HG02870 (cell line): ENCODE results near the gene RBMS1.

Source experiments
- ATAC-seq: cut with Tn5 transposase; IDR thresholded peaks from one replicate; pipeline ENCODE4 v1.9.1; 2021; ENCODE audit warnings: mild to moderate bottlenecking, moderate library complexity; ENCODE audit not compliant: unreplicated experiment

RBMS1 gene

DNA sequence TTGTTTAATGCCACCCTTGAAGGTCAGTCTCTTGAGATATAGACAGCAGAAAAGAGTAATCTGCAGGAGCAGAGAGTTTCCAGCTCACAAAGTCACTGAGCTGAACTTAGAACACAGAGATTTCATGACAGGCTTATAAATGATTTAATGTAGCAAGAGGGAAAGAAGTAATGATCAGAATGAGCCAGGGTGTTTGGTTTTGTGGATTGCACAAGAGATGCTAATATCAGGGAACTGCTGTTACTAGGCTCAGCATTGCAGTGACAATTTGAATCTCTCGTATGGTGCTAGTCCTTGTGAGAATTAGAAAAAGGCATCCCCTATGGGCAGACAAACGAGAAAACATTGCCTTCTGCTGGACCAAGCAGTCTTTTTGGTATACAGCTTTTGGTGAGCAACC, 231.9 kb downstream of the RBMS1 start:
- ATAC-seq = no peak

DNA sequence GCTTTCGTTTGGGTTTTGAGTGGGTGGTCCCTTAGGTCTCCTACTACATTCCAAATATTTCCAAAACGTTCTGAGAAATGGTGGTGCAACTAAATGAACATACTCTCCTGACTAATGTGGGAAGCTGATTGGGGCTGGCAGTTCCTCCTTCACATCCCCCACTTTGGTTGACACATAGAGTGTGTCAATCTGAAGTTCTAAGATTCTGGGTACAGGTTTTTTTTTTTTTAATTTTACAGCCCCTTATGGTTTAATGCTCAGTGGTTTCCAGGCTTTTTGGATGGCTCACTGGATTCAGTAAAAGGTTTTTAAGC, 235.2 kb downstream of the RBMS1 start:
- ATAC-seq = no peak

DNA sequence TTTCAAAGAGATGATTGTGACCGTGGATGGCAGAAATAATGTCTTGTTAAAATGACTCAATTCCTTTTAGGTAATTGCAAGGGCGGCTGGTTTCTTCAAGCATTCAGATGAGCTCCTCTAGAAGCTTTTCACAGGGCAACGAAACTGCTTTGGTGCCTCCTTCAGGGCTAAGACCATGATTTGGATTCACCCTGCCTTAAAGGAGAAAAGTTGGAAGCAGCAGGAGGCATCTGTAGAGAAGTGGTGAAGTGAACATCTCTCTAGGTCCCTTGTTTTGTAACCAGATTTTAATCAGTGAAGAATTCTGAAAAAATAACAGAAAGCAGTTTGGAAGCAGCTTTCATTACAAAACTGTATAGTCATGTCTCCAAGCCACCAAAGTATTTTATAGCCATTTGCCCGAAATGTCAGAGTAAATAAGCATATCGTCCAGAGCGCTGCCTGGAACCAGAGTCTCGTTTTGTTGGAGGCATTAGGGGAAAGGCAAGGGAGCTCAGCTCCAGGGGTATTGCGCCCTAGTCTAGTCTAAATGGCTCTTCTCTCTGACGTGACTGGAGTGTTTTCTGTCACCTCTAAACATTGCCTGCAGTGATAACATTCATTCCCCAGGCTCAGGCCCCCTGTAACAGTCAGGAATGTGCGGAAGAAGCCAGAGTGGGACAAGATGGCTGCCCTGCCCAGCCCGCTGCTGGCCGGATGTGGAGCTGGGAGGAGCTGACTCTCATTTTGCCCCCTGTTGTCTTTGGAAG, 235.7 kb downstream of the RBMS1 start:
- no peak for ATAC-seq

DNA sequence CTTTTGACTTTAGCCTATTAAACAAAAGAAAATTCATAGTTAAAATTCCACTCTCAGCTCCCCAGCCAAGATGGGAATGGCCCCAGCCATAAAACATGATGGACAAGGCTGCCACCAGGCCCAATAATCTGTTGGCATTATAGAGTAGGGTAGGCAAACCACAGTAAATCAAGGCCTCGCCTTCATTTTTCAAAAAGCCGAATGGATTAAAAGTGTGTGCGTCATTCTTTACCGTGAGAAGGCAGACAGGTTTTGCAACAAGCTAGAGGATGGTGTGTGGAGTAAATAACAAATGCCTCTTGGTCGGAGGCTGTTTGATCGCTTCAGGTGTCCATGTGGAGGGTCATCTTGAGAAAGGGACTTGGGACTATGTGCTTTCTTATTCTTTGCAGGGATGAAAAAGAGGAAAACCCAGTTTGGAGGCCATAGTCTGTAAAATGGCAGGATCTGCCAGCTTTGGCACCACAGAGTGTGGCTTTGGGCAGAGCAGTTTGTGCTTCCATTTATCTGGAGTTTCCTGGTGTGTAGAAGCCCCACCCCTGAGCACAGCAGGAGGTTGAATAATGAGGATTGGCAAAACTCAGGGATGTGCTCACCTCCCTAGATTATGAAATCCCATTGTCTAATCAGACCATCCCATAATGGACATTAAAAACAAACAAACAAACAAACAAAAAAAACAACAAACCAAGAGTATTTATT, 236.4 kb downstream of the RBMS1 start:
- no peak for ATAC-seq

- no peak for ATAC-seq
Observed at GRCh38 chr2:160256507-160256906, 237.1 kb downstream of the RBMS1 start.

DNA sequence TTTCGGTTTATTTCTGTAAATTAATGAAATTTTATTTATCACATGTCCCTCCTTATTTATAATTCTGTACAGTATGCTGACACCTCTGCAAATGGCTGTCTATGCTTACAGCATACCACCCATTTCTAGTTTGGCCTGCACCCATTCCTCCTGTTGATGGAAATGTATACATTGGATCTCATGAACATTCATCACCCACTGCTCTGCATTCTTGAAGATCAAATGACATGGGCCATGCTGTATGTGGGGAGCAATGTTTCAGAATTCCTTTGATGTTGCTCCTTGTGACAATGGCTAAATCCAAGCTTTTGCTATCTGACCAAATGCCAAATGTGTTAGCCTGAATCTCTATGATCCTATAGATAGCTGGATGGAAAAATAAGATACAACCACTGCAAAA, 238.2 kb downstream of the RBMS1 start:
- ATAC-seq = no peak

DNA sequence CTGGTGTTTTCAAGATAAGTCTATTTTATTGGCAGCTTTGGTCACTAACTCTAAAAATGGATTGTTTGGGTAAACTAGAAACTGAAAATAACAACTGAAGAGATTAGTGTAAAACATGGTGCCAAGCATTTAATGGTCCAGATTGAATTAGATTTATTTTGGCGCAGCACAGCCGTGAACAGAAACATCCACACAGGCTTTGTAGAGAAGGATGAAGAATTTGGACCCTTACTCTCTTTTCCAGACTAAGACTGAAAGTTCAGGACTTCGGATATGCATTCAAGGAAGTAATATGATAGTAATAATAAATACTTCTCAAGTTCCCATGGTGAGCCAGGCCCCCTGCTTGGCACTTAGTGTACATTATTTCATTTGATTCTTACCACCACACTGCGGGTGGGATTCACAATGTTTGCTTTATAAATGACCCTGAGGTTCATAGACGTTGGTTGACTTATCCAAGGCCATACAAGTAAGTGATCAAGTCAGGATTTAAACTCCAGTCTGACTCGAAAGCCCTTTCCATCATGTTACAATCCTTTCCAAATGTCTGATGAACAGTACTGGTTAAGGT, 239.3 kb downstream of the RBMS1 start:
- ATAC-seq = no peak

- ATAC-seq = no peak
Observed at GRCh38 chr2:160253440-160254188, 240.0 kb downstream of the RBMS1 start.

DNA sequence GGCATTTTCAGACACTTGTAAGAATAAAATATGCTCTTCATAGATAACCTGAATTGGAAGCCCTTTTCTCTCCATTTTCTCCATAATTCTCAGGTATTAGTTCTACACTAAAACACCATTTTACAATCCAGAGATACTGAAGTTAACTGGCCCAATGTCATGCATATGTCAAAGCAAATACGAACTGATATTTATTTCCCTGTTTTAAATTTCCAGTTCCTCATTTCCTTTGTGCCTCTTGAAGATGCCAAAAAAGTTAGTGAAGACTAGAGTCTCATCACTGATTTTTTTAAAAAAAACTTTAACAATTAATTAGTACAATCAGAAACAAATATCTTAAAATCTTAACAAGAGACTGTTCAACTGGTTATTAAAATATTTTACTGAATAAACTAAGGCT, 240.7 kb downstream of the RBMS1 start:
- ATAC-seq = no peak

DNA sequence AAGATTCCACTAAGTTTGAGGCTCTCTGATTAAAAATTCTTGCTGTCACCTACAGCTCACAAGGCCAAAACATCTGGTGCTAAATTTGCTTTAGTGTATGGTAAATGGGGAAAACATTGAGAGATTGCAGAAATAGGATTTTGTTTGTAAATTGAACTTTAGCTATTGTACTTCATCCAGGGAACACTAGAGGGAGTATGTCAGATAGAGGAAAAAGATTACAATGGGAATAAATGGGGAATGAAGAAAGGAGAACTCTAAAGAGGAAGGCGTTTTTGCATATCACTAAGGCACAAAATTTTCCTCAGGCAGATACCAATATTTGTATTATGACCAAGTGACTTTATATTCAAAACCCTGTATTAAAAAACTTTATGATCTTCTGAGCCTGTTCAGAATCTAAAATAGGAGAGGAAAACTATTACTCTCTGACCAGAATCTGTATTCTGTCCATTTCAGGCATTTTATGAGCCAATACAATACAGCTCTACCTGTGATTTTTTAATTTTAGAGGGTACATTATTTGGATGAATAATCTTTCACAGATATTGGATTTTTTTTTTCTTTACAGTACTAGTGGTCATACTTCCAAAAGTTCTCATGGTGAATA, 241.2 kb downstream of the RBMS1 start:
- no peak for ATAC-seq

- no peak for ATAC-seq
Observed at GRCh38 chr2:160251569-160251968, 242.0 kb downstream of the RBMS1 start.

DNA sequence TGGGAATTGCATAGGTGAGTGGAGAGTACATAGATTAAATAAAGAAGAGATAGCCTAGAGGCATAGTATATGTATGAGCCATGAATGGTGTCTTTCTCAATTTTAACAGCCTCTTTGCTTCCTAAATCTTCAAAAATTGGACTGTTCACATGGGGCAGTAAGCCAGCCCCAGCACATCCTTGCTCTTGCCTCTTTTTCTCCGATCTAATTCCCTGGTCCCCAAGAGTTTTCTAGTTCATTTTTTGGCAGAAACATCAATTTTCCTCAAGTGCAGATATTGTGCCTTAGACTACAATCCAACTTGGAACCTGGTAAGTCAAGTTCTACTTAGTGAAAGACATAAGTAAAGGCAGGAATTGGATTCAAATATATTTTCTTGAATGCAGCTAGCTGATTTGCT, 243.7 kb downstream of the RBMS1 start:
- ATAC-seq = no peak

DNA sequence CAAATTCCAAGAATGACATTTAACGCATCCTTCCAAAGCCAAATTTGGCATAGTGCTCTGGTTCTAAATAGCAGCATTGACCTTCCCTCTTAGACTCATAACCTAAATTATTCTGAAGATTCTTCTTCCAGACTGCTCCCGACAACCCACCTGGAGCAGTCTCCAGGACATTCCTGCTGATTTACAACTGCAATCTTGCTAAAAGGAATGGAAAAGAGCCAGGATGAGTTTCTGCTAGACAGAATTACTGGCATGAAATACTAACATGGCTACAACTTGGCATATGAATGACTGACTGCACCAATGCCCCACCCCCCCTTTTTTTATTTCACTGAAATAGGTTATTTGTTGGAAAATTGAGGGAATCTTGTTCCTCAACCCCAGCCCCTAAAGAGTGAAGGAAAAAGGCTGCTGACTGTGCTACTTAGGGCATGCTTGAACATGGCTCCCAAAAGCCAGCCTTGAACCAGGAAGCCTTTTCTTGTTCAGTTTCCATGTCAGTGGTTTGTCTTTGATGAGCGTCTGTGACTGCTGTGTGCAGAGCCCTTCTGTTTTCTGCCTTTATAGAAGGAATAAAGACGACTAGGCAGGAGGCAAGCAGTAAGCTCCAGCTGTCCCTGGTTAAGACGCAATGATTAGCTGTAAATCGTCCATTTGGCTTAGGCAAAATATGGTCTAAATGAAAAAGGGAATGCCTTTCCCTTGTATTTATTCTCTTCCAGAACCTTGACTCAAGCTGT, 246.1 kb downstream of the RBMS1 start:
- ATAC-seq = no peak

DNA sequence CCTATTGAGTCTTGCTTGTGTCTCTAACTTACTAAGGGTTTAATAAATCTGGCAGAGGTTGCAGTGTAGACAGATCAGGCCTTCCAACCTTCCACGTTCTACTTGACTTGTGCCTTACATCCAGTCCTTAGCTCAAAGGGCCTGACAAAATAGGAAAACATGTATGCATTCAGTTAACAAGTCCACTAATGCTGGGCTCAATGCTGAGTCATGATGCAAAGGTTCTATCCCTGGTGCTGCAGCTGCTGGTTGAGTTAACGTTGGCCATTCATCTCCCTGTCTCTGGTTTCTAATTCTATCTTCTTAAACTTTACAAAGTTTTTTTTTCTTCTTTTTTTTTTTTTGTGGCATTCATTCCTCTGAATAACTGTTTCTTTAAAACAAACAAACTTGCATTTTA, 247.3 kb downstream of the RBMS1 start:
- ATAC-seq = no peak

GRCh38 chr2:160245614-160246155, 247.9 kb downstream of the RBMS1 start:
- ATAC-seq = no peak

DNA sequence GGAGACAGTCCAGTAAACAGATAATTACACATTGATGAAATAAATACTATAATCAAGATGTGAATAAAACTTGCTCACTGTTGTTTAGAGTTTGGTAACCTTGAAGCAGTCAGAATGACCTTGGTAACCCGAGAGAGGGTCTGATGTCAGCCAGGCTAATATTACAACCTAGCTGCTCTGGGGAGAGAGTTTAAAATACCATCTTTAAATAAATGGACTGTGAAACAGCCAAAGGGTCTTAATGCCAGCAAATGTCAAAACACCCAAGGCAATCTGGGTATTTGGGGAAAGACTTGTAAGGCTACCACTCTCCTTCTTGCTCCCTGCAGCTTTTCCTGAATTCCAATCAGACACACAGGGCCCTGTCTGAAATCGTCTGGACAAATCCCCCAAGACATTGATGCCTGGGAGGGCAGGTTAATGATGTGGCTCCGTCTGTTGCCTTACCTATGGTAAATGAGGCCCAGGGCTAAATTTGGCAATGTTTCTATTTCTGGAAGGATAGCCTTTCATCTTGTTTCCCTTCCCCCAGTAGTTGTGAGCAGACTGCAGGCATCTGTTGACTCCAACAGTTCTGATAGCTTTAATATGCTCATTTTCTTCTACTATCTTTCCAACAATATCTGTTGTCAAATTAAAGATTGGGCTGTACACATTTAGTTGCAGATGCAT, 250.6 kb downstream of the RBMS1 start:
- no peak for ATAC-seq

DNA sequence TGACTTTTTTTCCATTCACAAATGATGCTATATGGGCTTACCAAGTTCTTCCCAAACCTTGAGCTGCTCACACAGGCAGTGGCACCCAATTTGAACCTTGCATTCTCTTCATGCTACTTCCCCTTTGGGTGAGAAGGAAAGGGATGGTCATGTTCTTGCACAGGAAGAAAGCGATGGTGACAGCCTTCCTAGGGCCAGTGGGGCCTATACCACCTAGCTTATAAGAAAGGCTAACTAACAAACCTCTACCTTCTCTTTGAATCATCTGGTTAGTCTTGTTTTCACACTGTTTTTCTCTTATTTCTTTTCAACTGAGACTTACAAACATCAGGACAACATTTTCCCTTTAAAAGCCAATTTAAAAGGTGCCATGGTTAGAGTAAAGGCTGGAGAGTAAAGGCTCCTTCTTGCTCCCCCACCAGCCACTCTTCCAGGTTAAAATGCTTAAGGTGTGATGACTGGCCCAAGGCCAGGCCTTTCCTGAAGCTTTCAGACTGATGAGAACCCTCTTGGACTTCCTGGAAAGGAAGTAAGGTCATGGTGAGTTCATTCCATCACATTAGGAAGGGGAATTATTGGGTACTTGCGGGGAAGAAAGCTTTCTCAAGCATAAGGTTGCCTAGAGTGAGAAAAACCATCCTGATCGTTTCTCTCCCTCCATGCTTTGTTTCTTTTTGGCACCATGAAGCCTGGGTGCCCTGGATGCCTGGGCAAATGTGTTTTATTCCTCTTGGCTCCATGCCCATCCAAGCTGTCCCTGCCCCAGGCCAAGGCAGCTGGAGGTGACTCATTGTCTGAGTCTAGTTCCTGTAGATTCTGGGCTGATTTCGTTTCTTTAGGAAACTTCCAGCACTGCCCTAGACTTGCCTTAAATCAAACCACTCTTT, 252.1 kb downstream of the RBMS1 start:
- no peak for ATAC-seq

DNA sequence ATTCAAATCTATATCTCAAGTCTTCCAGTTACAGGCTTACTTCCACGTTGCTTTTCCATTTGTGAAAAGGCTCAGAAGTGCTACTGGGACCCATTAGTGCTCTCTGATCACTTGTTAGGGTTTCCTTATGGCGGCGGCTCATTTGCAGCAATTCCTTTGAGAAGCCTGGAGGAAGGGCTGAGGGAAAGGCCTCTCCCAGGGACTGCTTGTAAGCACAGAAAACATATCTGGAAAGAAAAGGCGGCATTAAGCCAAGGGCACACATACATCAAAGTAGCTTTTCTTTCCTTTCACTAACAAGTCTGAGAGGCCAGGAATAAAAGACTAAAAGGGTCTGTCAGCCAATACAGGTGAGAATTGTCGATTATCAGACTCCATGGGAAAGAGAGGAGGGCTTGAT, 254.2 kb downstream of the RBMS1 start:
- ATAC-seq = no peak

DNA sequence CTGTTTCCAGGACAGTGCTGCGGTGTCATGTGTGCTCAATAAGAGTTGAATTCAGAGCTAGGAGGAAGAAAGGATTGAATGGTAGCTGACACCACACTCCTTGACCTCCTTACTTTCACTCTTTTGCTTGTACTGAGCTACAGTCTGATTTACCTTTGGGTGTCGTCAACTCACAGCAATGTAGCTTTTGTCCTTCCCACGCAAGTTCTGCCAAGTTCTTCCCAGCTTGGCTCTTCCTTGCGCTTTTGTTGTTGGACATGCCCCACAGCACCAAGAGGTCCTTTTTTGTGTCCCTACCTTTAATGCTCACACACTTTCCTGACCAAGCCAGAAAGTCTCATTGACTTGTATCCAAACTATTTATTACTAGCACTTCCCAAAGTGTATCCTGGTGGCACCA, 255.2 kb downstream of the RBMS1 start:
- ATAC-seq = no peak
